ENCODE measurements around the gene CADM2. TPM values are rescaled to one million over a fixed set of nuclear protein-coding genes. Genes with fewer than 3 reads are reported as not detected.

Gene CADM2
- total and polyA plus RNA-seq, 4 donors, result 1.3 to 1.8 TPM; not detected in 2

GRCh38 chr3:85426121-85426520, 467.3 kb downstream of the CADM2 start:
- Histone ChIP-seq H3K27ac (ENCODE audit: low read depth in 1 of 2, low read length in 2 of 2) (no peak overlapping the region), H3K9me3 (ENCODE audit: control insufficient read depth, low read length) (peaks cover 2% of the 10 kb centered on the region), H3K36me3 (ENCODE audit: control insufficient read depth in 1 of 2, insufficient read depth in 2 of 2, low read length in 1 of 2) (no peaks in the 10 kb centered on the region), H3K4me3 (ENCODE audit: low read length in 2 of 2) (no peak overlapping the region), H3K4me1 (ENCODE audit: control insufficient read depth in 1 of 2, insufficient read depth in 2 of 2, low read length in 2 of 2) (no peaks in the 10 kb centered on the region), H3K27me3 (ENCODE audit: control insufficient read depth in 1 of 2, insufficient read depth in 2 of 2, low read length in 1 of 2) (no peaks in the 10 kb centered on the region)
- no peak for DNase-seq
- intact Hi-C loops (cut with DNase I), result no loop called here
- WGBS, 2 donors, result 62 to 64% methylated on average over 4 of the region's 4 CpGs
- ATAC-seq (ENCODE audit: low FRiP score), result no peak

GRCh38 chr3:85427467-85427866, 468.7 kb downstream of the CADM2 start:
- intact Hi-C loops (cut with DNase I), result no loop called here
- H3K36me3 ChIP-seq (ENCODE audit: control insufficient read depth in 1 of 2, insufficient read depth in 2 of 2, low read length in 1 of 2), result no peaks in the 10 kb centered on the region
- H3K9me3 ChIP-seq (ENCODE audit: control insufficient read depth, low read length), result peaks cover 2% of the 10 kb centered on the region
- 50 to 60% methylated on average over 1 of the region's 1 CpG for WGBS, 2 donors
- H3K27ac ChIP-seq (ENCODE audit: low read depth in 1 of 2, low read length in 2 of 2), result no peak overlapping the region
- DNase-seq (no peak), ATAC-seq (ENCODE audit: low FRiP score) (no peak)
- no peaks in the 10 kb centered on the region for H3K4me1 ChIP-seq (ENCODE audit: control insufficient read depth in 1 of 2, insufficient read depth in 2 of 2, low read length in 2 of 2)
- no peak overlapping the region for H3K4me3 ChIP-seq (ENCODE audit: low read length in 2 of 2)
- H3K27me3 ChIP-seq (ENCODE audit: control insufficient read depth in 1 of 2, insufficient read depth in 2 of 2, low read length in 1 of 2), result no peaks in the 10 kb centered on the region

- peaks cover 2% of the 10 kb centered on the region for H3K9me3 ChIP-seq (ENCODE audit: control insufficient read depth, low read length)
- no peaks in the 10 kb centered on the region for H3K36me3 ChIP-seq (ENCODE audit: control insufficient read depth in 1 of 2, insufficient read depth in 2 of 2, low read length in 1 of 2)
- WGBS, 2 donors, result 14 to 17% methylated on average over 5 of the region's 5 CpGs
- H3K27ac ChIP-seq (ENCODE audit: low read depth in 1 of 2, low read length in 2 of 2), result no peak overlapping the region
- H3K27me3 ChIP-seq (ENCODE audit: control insufficient read depth in 1 of 2, insufficient read depth in 2 of 2, low read length in 1 of 2), result no peaks in the 10 kb centered on the region
- no peak for ATAC-seq (ENCODE audit: low FRiP score)
- H3K4me3 ChIP-seq (ENCODE audit: low read length in 2 of 2), result no peak overlapping the region
- H3K4me1 ChIP-seq (ENCODE audit: control insufficient read depth in 1 of 2, insufficient read depth in 2 of 2, low read length in 2 of 2), result no peaks in the 10 kb centered on the region
- no peak for DNase-seq
- intact Hi-C loops (cut with DNase I), result no loop called here
Observed at GRCh38 chr3:85432081-85432480, 473.3 kb downstream of the CADM2 start.

GRCh38 chr3:85433319-85433718, 474.5 kb downstream of the CADM2 start:
- no peaks in the 10 kb centered on the region for H3K4me1 ChIP-seq (ENCODE audit: control insufficient read depth in 1 of 2, insufficient read depth in 2 of 2, low read length in 2 of 2)
- WGBS, 2 donors, result 54 to 66% methylated on average over 2 of the region's 2 CpGs
- H3K27ac ChIP-seq (ENCODE audit: low read depth in 1 of 2, low read length in 2 of 2), result no peak overlapping the region
- DNase-seq, result no peak
- intact Hi-C loops (cut with DNase I), result no loop called here
- H3K9me3 ChIP-seq (ENCODE audit: control insufficient read depth, low read length), result peaks cover 2% of the 10 kb centered on the region
- no peak for ATAC-seq (ENCODE audit: low FRiP score)
- H3K36me3 ChIP-seq (ENCODE audit: control insufficient read depth in 1 of 2, insufficient read depth in 2 of 2, low read length in 1 of 2), result no peaks in the 10 kb centered on the region
- H3K27me3 ChIP-seq (ENCODE audit: control insufficient read depth in 1 of 2, insufficient read depth in 2 of 2, low read length in 1 of 2), result no peaks in the 10 kb centered on the region
- H3K4me3 ChIP-seq (ENCODE audit: low read length in 2 of 2), result no peak overlapping the region

- no peaks in the 10 kb centered on the region for H3K9me3 ChIP-seq (ENCODE audit: control insufficient read depth, low read length)
- ATAC-seq (ENCODE audit: low FRiP score) (no peak), DNase-seq (no peak)
- H3K27me3 ChIP-seq (ENCODE audit: control insufficient read depth in 1 of 2, insufficient read depth in 2 of 2, low read length in 1 of 2), result no peaks in the 10 kb centered on the region
- H3K4me3 ChIP-seq (ENCODE audit: low read length in 2 of 2), result no peak overlapping the region
- no peaks in the 10 kb centered on the region for H3K36me3 ChIP-seq (ENCODE audit: control insufficient read depth in 1 of 2, insufficient read depth in 2 of 2, low read length in 1 of 2)
- 38 to 44% methylated on average over 4 of the region's 4 CpGs for WGBS, 2 donors
- H3K27ac ChIP-seq (ENCODE audit: low read depth in 1 of 2, low read length in 2 of 2), result no peak overlapping the region
- H3K4me1 ChIP-seq (ENCODE audit: control insufficient read depth in 1 of 2, insufficient read depth in 2 of 2, low read length in 2 of 2), result no peaks in the 10 kb centered on the region
- intact Hi-C loops (cut with DNase I), result no loop called here
Observed at GRCh38 chr3:85455561-85456200, 496.9 kb downstream of the CADM2 start.

- no peak for ATAC-seq (ENCODE audit: low FRiP score)
- no peaks in the 10 kb centered on the region for H3K9me3 ChIP-seq (ENCODE audit: control insufficient read depth, low read length)
- intact Hi-C loops (cut with DNase I), result no loop called here
- 91 to 94% methylated on average over 4 of the region's 4 CpGs for WGBS, 2 donors
- no peak overlapping the region for H3K4me3 ChIP-seq (ENCODE audit: low read length in 2 of 2)
- H3K4me1 ChIP-seq (ENCODE audit: control insufficient read depth in 1 of 2, insufficient read depth in 2 of 2, low read length in 2 of 2), result no peaks in the 10 kb centered on the region
- no peaks in the 10 kb centered on the region for H3K36me3 ChIP-seq (ENCODE audit: control insufficient read depth in 1 of 2, insufficient read depth in 2 of 2, low read length in 1 of 2)
- H3K27ac ChIP-seq (ENCODE audit: low read depth in 1 of 2, low read length in 2 of 2), result no peak overlapping the region
- no peaks in the 10 kb centered on the region for H3K27me3 ChIP-seq (ENCODE audit: control insufficient read depth in 1 of 2, insufficient read depth in 2 of 2, low read length in 1 of 2)
- no peak for DNase-seq
Observed at GRCh38 chr3:85474241-85474640, 515.5 kb downstream of the CADM2 start.

GRCh38 chr3:85475346-85475745, 516.6 kb downstream of the CADM2 start:
- Histone ChIP-seq H3K27me3 (ENCODE audit: control insufficient read depth in 1 of 2, insufficient read depth in 2 of 2, low read length in 1 of 2) (no peaks in the 10 kb centered on the region), H3K9me3 (ENCODE audit: control insufficient read depth, low read length) (no peaks in the 10 kb centered on the region), H3K4me3 (ENCODE audit: low read length in 2 of 2) (no peak overlapping the region), H3K27ac (ENCODE audit: low read depth in 1 of 2, low read length in 2 of 2) (no peak overlapping the region), H3K36me3 (ENCODE audit: control insufficient read depth in 1 of 2, insufficient read depth in 2 of 2, low read length in 1 of 2) (no peaks in the 10 kb centered on the region), H3K4me1 (ENCODE audit: control insufficient read depth in 1 of 2, insufficient read depth in 2 of 2, low read length in 2 of 2) (no peaks in the 10 kb centered on the region)
- WGBS, 2 donors, result 79 to 84% methylated on average over 2 of the region's 2 CpGs
- intact Hi-C loops (cut with DNase I), result no loop called here
- DNase-seq, result no peak
- no peak for ATAC-seq (ENCODE audit: low FRiP score)

GRCh38 chr3:85476891-85477495, 518.2 kb downstream of the CADM2 start:
- intact Hi-C loops (cut with DNase I), result no loop called here
- H3K27me3 ChIP-seq (ENCODE audit: control insufficient read depth in 1 of 2, insufficient read depth in 2 of 2, low read length in 1 of 2), result no peaks in the 10 kb centered on the region
- no peak for ATAC-seq (ENCODE audit: low FRiP score)
- no peaks in the 10 kb centered on the region for H3K9me3 ChIP-seq (ENCODE audit: control insufficient read depth, low read length)
- H3K4me3 ChIP-seq (ENCODE audit: low read length in 2 of 2), result no peak overlapping the region
- no peak overlapping the region for H3K27ac ChIP-seq (ENCODE audit: low read depth in 1 of 2, low read length in 2 of 2)
- H3K36me3 ChIP-seq (ENCODE audit: control insufficient read depth in 1 of 2, insufficient read depth in 2 of 2, low read length in 1 of 2), result no peaks in the 10 kb centered on the region
- 5 to 6% methylated on average over 3 of the region's 3 CpGs for WGBS, 2 donors
- DNase-seq, result no peak
- no peaks in the 10 kb centered on the region for H3K4me1 ChIP-seq (ENCODE audit: control insufficient read depth in 1 of 2, insufficient read depth in 2 of 2, low read length in 2 of 2)

All from aorta (tissue), 5 donors.